Erythroblast (primary cell): ENCODE data around the gene RNF144A.

Experiments
- GATA1 ChIP-seq: IDR thresholded peaks from 2 replicates; pipeline ENCODE4 v1.6.1; 2011; ENCODE audit warnings: low read depth, mild to moderate bottlenecking, control low read depth, low read length, moderate library complexity
- POLR2A ChIP-seq: IDR thresholded peaks from 2 replicates; pipeline ENCODE4 v1.6.1; 2011; ENCODE audit warnings: mild to moderate bottlenecking, low read length

DNA sequence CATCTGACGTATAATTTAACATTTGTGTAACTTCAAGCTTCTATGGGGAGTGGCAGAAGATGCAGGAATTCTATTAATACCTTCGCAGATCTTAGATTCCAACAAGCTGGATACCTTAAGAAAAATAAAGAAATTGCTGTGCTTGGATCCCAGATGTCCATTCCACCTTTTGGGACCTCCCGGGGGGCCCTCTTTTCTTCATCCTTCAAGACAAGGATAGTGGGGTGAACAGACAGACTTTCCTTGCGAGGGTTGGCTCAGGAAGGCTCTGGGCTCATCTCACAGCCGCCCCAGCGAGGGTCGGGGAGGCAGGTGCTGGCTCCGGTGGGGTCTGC lies 509 bp upstream of the RNF144A start:
- TF ChIP-seq POLR2A (no peak), GATA1 (no peak)
